HG02852 (cell line): ENCODE results near the gene VSIG10L2.

Experiments used
- ATAC-seq: cut with Tn5 transposase; IDR thresholded peaks from one replicate; pipeline ENCODE4 v1.9.1; 2021; ENCODE audit warnings: mild to moderate bottlenecking, moderate library complexity; ENCODE audit not compliant: unreplicated experiment

VSIG10L2 gene

DNA sequence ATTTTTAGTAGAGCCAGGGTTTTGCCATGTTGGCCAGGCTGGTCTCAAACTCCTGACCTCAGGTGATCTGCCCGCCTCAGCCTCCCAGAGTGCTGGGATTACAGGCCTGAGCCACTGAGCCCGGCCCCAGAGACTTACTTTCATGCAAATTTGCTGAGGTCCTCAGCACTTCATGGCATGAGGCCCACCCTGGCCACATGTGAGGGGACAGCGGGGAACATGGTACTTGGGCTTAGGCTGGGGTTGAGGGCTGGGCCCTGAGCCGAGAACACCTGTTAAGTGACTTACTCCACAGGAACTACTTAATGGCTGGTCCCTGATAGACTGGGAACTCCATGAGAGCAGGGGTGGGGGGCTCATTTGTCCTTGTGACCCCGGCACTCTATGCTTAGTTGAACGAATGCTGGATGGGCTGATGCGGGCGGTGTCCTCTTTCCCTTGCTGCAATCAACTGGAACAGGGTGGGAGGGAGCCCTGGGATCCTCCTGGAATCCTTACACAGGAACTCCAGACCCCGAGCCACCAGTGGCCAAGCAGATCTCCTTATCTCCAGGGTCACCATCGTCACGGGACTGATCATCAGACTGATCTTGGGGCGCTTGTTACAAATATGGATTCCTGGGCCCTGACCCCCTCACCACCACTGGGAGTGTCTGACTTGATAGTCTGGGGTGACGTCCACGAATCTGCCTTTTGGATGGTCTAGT is 1.0 kb downstream of the VSIG10L2 start:
- no peak for ATAC-seq

DNA sequence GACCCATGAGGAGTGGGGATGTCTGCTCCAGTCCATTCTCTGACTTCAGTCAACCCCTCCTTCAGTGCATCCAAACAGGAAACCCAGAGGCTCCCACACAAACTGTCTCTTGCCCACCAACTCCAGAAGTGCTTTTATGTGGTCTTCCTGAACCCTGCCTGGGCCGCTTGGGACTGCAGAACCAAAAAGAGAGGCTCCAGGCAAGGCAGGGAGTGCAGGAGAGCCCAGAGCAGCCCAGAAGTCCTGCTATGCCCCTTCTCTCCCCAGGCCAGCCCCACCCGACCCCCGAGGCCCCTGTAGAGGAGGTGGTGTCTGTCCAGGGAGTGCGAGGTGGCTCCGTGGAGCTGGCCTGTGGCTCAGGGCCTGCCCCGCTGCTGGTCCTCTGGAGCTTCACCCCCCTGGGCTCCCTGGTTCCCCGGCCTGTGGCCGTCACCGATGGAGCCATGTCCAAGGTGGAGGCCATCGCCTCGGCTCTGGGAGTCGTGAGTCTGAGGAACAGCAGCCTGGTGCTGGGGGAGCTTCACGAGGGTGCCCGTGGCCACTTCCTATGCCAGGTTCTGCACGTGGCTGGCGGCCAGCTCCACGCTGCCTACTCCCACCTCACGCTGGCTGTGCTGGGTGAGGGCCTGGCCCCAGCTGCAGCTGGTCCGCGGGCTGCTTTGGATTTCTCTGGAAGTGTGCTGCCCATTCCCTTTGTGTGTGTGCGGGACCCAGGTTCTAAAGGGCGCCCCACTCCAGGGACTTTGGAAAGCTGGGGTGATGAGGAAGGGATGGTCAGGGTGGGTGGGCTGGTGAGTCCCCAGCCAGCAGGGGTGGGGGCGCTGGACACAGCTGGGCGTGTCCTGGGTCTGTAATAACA is 1.8 kb downstream of the VSIG10L2 start:
- ATAC-seq = no peak

DNA sequence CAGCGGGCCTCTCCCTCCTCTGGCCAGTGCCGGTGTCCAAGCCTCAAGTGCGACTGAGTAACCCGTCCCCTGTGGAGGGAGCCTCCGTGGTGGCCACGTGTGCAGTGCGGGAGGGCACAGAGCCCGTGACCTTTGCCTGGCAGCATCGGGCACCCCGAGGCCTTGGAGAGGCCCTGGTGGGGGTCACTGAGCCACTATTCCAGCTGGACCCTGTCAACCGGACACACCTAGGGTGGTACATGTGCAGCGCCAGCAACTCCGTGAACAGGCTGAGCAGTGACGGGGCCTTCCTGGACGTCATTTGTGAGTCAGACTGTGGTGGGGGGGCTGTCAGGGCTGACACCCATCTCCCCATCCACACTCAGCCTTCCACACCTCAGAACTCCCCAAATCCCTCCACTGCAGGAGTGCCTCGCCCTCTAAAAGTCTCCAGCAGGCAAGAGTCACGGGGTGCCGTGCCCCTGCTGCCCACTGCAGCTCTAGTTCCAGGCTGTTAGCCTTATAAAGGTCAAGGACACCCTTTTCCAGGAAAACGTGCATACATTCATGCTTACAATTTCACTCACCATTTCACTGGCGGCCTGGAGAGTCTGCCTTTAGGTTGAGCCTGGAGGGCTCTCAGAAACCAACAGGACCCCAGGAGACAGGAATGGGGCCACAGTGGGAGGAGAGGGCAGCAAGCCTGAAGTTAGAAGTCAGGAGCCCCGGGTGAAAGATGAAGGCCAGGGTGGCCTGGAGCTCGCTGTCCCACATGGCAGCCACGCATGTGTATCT is 2.6 kb downstream of the VSIG10L2 start:
- ATAC-seq = no peak

DNA sequence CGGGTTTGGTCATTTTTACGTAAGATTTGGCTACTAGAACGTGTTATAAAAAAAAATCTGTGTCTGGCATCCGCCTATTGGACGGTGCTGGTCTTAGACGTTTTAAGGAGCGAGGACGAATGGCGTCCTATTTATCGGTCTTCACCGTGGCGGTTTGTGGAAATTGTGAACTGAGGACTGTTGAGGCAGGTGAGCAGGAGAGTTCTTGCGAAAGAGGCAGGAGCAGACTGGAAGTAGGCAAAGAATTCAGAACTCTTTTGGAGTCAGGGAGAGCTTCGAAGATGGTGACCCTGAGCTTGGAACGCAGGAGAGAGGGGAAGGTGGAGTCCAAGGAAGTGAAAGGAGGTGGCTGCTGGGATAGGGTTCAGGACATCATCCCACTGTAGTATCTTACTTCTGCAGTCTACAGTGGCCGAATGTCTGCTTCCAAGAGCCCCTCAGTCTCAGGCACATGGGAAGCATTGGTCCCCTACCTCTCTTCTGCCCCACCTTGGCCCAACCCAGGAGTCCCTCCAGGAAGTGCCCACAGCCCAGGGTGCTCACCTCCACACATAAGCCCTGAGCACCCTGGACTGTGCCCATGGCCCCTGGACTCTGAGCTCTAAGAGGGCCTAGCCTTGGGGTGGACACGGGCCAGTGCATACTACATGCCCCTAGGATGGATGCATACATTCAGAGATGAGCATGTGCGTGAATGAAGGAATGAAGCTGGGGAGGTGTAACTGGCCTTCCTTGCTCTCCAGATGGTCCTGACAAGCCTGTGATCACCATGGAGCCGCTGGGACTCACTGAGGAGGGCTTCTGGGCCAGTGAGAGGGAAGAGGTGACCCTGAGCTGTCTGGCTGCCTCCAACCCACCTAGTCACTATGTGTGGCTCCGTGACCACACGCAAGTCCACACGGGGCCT is 3.7 kb downstream of the VSIG10L2 start:
- no peak for ATAC-seq

DNA sequence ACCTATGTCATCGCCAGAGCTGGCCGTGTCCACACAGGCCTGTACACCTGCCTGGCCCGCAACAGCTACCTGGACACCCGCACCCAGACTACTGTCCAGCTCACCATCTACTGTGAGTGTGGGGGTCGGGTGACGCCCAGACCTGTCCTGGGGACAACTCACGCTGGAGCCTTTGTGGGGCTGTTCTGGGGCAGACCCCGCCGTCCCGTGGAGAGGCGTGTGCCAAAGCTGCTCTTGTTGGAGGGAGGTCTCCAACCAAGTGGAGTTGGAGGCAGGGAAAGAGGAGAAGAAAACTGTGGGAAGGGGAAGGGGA is 4.3 kb downstream of the VSIG10L2 start:
- no peak for ATAC-seq

DNA sequence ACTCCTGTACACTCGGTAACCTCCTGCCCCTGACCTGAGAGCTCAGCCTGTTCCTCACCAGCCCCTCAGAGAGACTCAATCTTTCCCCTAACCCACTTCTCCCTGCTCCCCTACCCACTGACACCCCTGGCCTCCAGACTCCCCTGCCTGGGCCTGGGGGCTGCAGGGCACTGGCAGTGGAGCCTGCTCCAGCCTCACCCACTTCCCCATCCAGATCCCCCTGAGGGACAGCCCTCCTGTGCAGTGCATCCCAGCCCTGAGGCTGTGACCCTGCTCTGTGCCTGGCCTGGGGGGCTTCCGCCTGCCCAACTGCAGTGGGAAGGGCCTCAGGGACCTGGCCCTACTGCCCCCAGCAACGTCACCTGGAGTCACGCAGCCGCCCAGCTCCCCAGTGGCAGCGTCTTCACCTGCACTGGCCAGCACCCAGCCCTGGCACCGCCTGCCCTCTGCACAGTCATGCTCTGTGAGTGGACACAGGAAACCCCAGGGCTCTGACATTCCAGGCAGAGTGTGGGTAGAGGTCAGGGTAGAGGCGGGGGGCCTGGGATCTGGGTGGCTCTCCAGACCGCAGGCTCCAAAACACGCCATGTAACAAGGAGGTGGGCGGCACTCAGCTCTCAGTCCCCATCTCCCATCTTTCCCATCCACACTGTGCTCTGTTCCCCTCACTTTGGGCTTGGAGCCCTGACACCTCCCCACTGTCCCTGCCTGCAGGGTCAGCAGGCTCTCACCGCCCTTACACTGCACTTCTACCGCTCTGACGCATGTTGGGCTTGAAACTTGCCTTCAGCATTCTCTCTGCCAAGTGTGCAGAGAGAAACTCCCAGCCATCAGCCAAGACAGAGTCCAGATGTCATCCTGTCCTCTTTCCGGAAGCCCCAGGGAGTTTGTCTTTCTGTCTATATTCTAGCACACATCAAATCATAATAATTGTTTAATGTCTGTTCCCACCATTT is 5.1 kb downstream of the VSIG10L2 start:
- ATAC-seq = no peak

DNA sequence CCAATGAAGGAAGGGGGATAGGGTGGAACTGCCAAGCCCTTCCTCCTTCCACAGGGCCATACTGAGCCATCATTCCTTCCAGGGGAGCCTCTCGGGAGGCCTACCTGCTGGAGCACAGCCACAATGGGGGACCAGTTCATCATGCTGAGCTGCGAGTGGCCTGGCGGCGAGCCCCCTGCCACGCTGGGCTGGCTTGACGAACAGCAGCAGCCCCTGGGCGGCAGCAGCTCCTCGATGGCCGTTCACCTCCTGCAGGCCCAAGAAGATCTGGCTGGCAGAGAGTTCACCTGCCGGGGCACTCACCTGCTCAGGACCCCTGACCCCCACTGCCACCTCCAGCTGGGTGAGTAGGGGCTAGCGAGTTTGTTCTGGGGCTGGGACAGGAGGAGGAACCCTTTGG is 5.9 kb downstream of the VSIG10L2 start:
- no peak for ATAC-seq

DNA sequence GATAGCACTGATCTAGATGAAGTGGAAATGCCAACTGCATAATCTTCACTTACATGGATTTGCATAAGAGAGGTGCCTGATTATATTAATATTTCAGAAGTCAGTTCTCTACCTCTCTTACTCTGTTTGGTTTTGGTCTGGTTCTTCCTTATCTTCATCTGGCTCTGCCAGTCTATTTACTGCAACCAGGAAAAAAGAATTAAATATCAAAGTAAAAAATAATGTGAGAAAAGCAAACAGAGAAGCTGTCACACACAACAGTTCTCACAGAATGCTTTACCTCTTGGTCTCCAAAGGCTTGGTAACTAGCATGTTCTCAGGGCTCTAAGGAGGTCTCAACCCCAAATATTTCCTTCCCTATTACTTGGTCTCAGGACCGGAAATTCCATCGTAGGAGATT is 6.7 kb downstream of the VSIG10L2 start:
- no peak for ATAC-seq

DNA sequence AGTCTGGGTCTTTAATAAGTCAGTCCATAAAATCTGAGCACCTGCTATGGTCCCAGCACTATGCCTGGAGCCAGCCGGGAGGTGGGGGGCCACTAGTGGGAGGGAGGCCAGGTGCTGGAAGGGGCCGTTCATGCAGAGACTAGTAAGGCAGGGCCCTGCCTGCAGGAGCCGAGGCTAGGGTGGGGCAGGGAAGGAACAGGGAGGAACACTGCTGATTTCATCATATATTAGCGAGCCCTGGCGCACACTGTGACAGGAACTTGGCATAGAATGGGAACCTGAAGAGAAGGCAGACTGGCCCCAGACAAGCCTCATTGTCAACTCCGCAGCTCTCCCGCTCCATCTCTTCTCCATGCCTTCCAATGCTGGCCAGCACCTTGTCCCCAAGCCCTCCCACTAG is 7.1 kb downstream of the VSIG10L2 start:
- ATAC-seq = no peak

DNA sequence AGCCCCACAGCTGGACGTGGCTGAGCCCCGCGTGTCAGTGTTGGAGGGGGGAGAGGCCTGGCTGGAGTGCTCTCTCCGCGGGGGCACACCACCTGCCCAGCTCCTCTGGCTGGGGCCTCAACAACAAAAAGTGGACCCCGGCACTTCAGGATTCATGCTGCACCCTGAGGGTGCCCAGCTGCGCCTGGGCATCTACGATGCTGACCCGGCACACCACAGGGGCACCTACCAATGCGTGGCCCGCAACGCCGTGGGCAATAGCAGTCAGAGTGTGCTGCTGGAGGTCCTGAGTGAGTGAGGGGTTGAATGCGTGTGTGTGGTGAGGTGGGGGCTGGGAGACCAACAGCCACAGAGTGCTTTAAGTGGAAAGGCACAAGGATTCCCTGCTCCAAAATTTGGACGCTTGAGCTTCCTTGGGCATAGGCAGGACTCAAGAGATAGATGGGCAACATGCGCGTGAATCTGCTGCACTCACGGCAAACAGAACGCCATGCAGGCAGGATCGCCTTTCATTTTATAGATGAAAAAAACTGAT is 7.6 kb downstream of the VSIG10L2 start:
- ATAC-seq = no peak

DNA sequence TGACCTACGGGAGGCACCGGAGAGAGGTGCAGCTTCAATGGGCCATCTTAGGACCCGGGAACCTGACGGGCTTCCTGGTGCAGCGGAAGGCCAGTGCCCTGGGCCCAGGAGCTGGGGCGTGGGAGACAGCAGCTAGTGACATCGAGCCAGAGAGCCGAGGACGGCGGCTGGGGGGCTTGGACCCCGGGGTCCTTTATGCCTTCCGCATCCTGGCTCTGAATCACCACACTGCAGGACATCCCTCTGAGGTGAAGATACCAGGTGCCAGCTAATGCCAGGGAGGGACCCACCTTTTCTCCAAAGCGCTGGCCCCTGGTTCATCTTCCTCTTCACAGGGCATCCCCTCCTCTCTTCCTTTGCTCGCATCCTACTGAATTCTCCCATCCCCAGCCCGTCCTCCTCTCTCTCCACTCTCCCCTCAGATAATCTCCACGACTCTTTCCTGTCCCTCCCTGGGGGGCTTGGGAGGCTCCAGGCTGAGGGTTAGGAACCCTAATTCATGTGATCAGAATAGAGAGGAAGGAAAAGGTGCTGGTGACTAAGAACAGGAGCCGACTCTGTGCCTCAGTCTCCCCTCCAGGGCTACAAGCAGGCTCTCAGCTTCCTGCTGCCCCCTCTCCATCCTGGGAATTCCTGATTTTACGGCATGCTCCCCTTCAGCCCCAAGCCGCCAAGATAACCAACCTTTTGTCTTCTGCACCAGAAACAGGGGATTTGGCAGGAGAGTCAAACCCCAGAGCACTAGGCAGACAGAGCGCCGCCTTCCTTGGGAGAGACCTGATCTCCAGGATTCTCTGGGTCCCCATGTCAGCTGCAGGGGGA is 8.5 kb downstream of the VSIG10L2 start:
- no peak for ATAC-seq

DNA sequence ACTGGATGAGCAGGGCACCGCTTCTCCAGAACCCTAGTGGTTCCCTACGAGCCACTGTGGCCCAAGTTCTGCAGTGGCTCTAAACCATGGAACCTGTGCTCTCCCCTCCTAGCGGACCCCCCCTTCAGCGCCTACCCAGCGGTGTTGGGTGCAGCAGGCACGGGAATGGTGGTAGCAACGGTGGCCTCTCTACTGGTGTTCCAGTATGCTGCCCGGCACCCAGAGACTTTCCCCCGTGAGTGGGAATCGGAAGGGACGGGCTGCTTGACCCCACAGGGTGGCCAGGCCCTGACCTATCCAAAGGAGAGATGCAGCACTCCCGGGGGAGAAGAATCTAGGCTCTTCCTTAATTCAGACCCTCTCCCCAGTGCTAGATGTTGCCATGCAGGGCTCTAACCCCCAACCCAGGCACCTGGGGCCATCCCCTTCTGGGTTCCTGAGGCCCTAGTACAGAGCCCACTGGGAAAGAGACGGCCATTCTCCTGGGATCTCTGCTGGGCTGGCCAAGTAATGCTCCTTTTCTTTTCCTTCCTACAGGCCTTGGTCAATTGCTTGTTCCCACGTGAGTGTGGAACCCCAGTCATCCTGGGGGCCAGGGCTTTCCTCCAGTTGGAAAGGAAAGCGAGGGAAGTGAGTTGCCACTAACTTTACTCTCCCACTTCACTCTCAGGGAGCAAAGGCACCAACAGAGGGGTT is 9.2 kb downstream of the VSIG10L2 start:
- ATAC-seq = no peak

DNA sequence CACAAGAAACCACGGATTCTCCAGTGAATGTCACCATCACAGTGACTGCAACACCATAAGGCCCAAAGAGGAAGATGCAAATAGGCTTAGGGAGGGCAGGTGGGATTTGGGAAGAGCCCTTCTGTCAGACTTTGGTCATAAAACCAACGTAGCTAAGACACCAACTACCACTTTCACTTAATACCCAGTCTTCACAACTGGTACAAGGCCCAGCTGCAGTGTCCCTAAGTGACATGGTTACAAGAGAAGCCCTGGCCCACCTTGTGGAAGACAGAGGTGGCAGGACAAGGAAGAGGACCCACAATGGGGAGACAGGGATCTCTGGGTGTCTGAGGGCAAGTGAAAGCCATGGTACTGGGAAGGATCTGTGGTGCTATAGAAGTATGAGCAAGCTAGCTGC is 10.0 kb downstream of the VSIG10L2 start:
- no peak for ATAC-seq

DNA sequence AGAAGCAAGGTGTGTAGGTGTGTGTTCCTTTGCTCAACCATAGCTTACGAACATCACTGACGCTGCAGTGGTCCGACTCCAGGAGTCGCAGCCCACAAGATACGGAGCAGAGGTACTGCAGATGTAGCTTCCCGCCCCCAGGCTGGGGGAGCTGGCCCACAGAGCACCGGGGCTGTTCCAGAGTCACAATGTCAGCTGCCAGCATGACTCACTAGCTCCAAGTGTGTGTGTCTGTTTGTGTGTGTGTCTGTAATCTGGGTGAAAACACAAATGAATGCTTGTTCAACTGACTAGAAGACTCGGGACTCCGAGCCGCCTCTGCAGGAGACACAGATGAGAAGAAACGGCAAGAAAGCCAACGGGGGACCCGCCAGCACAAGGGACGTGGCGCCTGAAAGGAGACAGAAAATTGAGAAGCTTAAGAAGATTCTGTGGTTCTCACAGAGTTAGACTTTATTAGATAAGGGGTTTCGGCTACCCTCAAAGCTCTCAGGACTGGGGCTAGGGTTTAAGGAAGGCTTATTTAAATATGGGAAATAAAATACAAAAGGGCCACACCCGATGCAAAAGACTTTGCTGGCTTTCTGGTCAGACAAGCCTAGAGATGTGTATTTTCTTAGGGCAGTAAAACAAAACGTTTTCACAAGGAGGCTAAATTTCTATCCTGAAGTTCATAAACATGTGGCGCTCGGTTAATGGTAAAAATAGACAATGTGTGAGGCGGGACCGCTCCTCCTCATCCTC is 10.7 kb downstream of the VSIG10L2 start:
- no peak for ATAC-seq

DNA sequence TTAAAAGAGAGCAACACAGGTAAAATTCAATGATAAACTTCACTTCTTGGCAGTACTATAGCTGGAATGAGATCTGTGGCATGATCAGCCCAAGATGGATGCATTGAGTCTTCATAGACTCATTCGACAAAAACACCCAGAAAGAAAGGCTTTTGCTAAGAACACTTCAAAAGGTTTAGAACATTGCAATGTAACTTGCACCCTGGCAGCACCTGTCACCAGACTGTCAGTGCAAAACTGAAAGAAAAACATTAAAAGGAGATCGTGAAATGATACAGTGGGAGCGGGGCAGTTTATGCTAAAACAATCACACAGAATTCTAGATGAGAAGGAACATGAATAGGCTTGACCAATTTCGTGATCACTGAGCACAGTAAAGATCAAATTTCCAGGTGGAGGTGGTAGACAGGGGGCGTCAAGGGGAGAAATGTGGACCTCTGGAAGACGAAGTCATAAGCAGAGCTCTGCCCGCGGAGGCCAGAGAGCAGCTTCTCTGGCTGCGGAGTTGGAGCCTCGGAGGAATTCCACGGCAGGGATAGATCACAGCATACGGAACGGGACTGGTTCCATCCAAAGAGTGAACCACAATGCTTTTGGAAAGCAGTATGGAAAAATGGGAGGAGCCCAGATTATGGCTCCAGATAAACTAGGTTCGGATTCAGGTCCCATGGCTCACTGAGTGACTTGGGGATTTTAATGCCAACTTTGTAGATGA is 11.9 kb downstream of the VSIG10L2 start:
- no peak for ATAC-seq

DNA sequence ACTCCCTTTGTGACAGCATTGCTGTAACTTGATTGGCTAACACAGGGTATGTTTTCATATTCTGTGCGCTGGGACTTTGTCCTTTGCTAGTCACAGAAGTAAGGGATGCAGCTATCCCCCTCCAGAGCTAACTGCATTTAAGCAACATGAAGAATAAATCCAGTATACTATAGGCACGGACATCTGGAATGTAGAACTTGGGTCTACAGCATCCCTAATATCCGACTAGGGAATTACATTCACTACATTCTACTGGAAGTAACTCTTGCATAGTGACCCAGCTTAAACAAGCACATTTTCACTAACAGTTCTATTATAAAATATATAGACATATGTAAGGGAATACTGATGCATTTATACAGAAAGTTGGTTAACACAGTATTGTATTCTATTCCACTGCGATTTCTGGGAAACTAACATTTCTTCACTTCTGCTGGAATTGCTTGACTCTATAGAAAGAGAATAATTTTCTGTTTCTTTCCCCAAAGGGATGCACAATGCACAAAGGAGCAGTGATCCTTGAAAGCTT is 13.1 kb downstream of the VSIG10L2 start:
- no peak for ATAC-seq
